Globus pallidus (tissue), 1 donor: Measurements from ENCODE around the gene RMRP.

ENCODE experiments used
- DNase-seq: peaks from one replicate; pipeline ENCODE4 v3.0.0-alpha.2; 2015; ENCODE audit warnings: low spot score

RMRP gene

DNA sequence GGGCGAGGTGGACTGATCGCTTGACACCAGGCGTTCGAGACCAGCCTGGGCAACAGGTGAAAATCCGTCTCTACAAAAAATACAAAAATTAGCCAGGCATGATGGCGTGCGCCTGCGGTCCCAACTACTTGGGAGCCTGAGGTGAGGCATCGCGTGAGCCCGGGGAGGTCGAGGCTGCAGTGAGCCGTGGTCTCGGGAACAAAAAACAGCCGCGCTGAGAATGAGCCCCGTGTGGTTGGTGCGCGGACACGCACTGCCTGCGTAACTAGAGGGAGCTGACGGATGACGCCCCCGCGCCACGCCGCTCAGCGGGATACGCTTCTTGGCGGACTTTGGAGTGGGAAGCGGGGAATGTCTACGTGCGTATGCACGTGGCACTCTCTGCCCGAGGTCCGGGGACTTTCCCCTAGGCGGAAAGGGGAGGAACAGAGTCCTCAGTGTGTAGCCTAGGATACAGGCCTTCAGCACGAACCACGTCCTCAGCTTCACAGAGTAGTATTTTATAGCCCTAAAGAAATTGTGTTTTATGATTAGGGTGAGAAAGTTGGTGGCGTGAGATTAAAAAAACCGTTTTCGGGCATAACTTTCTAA lies at the start of gene RMRP:
Gene RMRP, minus strand, starts transcription at position 474 of the 591 bp plus-strand sequence.
- DNase-seq: peak; percentile 99

DNA sequence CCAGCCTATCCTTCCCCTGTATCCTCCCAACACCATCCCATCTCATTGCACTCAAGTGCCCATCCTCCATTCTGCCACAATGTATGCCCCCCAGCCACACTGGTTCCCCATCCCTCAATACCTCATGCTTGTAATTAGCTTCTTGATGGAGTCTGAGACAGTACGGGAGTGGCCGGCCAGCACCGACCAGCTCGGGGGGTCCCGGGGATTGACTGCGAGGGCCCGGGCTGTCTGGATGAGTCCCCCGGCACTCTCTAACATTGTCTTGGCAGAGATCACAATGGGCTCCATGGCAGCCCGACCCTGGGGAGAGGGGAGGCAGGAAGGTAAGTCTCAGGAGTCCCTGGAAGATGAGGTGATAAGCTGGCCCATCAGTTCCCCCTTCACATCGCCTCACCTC lies 49.1 kb upstream of the RMRP start:
- no peak for DNase-seq

DNA sequence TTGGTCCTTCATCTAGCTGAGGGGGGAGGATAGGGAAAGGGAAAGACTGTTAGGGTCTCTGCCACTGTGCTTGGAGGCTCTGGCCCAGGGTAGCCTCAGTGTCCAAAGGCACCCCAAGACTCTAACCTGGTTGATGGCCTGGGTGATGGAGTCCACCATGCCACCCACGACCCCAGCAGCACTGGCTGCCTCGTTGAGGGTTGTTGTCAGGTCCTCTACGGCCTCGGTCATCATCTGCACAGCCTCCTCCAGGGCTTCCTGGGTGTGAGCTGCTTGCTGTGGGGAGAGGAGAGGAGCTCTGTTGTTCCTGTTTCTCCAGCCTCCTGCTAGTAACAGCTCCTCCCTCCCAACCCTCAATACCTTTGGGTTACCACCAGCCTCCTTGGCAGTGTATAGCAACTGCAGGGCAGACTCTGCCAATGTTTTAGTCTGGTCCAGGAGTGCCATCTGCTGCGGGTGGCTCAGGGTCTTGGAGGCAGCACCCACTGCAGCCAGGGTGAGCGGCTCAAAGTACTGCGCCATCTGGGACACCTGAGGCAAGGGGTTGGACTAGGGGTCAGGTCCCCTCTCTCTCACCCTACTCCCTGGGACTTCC lies 48.1 kb upstream of the RMRP start:
- DNase-seq: no peak

DNA sequence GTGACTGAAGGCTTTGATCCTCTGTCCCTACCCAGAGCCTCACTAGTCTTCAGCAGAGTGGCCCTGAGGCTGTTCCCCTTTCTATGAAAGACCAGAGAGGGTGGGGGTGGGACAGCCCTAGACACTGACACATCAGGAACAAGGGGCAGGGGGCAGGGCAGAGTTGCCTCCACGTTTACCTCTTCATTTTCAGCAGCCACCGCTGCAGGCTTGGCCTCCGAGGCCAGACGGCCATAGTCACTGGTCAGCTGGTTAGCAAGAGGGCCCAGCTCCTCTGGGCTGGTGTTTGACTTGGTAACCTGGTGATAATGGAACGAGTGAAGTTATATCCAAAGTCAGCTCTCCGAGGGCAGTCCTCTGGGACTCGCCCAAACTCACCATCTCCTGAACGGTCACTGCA lies 47.6 kb upstream of the RMRP start:
- DNase-seq: no peak

DNA sequence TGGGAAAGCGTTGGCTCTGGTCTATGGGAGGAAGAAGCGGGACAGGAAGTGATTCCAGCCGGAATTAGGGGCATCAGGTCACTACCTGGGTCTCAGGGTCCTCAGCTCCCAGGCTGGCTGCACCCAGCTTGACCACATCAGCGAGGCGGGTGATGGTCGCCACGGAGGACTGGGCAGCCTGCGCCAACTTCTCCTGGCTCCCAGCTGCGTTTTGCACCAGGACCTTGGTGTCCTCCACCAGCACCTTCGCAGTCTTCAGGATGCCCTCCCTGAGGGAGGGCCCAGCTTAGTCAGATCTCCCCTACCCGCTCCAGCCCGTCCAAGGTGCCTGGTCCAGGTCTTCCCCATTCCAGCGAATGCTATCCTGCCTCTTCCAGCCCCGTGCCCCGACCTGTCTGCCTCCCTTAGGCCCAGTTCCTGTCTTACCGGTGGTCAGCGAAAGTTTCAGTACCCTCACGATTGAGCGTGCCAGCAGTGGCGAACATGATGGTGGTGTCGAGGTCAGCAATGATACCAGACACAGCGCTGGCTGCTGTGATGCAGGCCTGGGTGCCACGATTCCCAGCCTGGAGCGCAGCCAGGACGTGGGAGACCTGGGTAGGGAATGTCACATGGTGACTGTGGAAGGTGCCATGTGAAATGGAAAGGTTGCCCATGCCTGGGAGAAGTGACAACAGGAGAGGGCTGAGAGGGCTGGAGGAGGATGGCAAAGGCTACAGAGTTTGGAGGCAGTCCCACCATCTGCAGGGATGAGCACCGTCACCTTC lies 46.3 kb upstream of the RMRP start:
- no peak for DNase-seq

DNA sequence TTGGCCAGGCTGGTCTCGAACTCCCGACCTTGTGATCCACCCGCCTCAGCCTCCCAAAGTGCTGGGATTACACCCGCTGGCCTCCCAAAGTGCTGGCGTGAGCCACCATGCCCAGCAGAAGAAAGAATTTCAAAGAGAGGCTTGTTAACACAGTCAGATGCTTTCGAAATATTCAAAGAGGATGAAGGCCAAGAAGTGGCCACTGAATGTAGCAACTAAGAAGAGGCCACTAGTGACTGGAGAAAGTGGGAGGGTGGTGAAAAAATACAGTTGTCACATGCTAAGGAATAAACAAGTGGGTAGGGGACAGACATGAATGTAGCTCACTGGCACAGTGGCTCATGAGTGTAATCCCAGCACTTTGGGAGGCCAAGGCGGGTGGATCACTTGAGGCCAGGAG lies 44.9 kb upstream of the RMRP start:
- DNase-seq: no peak

DNA sequence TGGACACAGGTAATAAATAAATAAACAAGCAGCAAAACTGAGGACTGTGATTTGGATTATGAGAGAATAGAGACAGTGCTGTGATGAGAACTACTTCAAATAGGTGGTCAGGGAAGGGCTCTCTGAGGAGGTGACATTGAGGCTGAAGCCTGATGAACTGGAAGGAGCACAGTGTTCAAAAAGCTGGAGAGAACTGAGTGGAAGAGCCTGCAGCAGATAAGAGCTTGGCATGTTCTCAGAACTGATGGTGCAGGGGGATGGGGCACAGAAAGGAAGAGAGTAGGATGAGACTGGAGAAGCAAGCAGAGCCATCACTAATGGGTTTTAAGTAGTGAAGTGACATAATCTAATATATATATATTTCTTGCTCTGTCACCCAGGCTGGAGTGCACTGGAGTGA lies 43.1 kb upstream of the RMRP start:
- DNase-seq: no peak

DNA sequence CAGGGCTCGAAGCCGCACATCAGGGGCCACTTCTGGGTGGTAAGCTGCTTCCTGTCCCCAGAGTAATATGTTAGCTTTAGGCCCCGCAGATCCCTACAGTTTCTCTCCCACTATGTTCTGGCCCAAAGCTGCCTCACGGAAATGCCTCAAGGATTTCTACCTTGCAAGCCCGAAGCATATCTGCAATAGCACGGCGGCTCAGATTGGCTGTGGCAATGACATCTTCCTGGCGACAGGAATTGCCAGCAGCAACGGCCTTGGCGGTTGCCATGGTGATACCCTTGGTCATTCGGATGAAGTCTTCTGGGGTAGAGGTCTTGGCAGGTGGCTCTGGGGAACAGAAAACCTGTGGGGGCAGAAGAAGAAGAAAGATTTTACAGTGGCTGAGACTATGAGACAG lies 42.2 kb upstream of the RMRP start:
- no peak for DNase-seq

DNA sequence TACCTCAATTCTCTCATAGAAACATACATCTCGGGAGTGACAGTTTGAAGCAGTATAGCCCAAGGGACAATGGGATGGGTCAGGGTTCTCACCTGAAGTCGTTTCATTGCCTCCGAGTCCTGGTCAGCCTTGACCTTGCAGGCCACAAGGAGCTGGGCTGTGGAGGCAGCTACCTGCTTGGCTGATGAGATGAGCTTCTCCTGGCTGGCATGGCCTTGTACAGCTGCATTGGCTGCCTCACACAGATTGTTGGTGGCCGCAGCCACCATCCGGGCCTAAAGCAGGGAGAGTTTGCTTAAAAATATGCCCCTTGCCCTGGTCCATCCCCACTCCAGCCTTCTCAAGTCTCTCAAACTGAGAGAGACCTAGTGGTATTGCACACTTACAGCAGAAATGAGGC lies 40.4 kb upstream of the RMRP start:
- DNase-seq: no peak

DNA sequence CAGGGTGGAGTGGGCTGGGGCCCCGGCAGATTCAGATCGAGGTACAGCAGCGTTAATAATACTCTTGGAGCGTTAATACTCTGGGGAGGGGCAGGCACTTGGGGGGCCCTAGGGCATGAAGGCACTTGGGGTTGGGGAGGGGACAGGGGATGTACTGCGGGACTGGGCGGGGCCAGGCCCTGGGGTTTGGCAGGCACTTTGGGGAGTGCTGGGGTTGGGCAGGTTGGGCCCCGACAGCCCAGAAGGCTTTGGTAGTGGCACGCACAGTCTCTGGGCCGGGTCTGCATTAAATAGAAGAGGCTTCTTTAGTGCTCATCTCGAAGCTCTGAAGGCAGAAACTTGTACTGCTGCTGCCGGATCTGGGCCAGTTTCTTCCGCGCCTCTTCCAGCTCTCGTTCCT lies 39.7 kb upstream of the RMRP start:
- DNase-seq: no peak

DNA sequence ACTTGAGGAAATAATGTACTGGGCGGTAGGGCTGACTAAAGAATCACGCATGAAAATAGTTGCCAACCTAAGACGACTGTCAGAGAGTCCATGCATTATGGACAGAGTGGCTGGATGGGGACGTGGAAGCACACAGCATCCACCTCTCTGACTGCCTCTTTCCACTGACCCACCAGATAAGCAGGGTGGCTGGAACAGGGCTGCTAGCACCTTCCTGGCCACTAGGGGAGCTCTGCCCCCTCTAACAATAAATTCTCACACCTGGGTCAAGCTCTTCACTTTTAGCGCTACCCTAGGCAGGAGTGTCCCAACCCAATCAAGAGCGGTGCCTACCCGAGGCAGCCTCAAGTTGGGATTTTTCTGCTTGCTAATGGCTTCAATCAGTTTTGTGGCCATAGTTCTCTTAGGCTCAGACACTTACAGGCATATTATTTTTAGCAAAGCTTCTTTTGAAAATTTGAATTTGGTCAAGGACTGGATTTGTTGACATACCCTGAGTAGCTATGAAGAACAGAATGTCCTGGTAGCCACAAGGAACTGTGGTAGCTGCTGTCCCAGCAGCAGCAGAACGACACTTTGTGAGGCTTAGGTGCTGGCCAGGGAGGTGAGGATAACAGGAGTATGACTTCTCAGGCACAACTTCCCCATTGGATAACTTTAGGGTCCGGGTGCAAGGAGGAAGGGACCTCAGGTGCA lies 38.8 kb upstream of the RMRP start:
- peak; percentile 27 for DNase-seq

DNA sequence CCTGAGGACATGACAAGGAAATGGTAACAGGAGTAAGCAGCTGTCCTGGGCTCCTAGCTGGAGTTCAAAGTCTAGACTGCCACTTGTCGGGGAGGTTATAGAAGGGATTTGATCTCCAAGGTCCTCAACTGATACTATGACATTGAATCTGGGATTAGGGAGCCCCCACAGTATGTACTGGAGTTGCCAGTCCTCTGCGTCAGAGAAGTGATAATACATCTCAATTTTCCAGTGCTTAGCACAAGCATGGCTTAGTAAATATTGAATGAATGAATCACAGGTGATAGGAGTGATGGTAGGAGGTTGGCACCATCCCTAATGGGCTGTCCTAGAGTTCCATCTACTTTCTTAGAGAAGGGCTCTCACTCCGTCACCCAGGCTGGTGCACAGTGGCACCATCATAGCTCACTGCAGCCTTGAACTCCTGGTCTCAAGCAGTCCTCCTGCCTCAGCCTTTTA lies 38.2 kb upstream of the RMRP start:
- no peak for DNase-seq

DNA sequence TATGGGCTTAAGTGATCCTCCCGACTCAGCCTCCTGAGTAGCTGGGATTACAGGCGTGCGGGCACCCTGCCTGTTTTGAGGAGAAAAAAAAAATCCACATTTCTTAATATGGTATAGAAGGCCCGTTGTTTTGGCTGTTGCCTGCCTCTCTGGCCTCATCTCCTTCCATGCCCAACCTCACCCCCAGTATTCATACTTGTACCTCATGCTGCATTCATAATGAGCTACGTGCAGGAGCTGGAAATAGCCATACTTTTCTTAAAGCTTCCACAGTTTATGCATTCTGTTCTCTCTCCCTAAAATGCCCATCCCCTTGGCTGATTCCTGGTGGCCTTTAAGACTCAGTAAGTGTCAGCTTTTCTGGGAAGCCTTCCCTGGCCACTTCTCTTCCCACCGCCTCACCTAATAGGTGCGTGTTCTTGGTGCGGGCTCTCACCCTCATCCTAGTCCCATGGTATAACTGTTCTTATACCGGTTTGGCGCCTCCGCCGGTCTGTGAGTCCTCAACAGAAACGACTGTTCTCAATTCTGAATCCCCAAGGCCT lies 34.0 kb upstream of the RMRP start:
- no peak for DNase-seq

DNA sequence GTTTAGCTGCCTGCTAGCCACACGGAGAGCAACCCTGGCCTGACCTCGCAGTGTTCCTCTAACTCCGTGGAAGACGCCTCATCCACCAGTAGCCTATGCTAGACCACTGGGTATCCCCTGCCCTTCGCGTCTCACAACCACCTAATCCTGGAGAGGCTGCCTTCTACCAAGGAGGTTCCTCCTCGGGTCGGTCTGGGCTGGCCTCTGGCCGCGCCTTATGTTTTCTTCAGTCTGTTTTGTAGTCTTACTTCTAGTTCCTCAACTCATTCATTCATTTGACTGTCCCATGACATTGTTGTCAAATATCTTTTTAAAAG lies 33.5 kb upstream of the RMRP start:
- no peak for DNase-seq

DNA sequence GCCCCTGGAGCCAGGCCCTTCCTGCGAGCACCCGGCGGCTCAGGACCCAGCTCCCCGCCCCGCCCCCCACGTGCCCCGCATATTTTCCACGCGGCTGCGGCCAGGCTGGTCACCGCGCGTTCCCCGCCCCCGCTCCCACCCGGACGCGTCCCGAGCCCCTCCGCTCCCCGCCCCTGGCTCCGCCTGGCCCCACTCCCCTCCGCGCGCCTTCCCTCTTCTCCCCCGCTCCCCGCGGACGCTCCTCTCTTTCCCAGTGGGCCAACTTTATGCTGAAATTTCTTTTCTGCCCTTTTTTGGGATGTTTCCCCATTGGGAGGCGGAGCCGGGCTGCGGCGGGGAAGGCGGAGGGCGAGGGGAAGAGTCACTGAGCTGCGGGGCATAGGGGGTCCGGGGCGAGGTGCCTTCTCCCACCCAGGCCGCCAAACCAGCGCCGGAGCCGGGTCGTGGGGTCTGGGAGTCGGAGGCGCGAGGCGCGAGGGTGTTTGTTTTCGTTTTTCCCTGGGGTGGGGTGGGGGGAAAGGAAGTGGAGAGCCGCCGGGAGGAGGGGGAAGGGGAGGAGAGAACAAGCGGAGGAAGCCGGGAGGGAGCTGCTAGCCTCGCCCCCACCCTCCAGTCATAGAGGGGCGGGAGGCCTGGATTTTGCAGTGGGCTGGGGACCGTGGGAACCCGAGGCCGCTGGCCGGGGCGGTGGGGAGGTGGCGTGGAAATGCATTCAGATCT lies 33.0 kb upstream of the RMRP start:
- DNase-seq: peak; percentile 16

DNA sequence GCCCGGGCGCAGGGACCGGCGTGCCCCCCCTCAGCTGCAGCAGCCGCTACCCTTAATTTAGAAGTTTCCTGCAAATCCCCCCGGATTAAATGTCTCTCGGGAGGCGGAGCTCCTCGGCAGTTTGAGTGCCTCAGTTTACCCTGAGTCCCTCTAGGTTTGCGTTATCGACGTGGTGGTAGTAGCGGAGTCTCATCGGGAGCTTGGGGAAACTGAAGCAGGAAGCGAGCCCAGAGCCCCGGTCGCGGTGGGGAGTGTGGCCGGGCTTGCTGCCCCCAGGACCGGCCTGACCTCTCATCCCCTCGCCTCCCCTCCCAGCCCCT lies 32.4 kb upstream of the RMRP start:
- no peak for DNase-seq

DNA sequence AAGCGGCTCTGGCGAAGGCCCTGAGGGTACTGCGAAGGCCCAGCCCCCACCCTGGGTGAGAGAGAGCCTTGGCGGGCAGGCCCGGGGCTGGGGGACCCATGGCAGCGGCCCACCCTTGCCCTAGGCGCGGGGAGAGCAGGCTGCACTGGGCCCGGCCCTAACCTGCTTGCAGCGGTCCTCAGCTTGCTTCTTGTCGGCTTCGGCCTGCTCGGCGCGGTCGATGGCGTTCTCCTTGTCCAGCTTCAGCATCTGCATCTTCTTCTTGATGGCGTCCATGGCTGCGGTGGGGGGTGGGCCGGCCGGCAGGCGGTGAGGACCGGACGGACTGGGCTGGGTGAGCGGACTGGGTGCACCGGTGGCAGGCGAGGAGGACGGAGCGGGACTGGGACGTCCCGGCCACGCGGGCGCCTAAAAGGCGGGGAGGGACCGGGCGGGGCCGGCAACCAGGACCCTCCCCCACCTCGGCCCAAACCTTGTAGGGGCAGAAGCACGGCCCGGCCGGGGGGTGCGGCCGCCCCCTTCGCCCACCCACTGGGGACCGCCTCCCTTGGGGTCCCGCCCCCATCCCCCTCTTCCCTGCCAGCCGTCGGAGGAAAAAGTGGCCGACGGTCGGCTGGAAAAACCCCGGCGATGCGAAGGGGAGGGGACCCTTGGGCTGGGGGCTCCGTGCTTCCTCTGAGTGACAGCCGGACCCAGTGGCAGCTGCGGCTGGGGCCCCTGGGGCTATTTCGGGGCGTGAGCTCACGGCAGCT lies 31.9 kb upstream of the RMRP start, which contains the start of gene TPM2:
Gene TPM2, minus strand, starts transcription at position 384 of the 752 bp plus-strand sequence. Its CDS starts 108 bp downstream, at position 276.
- DNase-seq: no peak

DNA sequence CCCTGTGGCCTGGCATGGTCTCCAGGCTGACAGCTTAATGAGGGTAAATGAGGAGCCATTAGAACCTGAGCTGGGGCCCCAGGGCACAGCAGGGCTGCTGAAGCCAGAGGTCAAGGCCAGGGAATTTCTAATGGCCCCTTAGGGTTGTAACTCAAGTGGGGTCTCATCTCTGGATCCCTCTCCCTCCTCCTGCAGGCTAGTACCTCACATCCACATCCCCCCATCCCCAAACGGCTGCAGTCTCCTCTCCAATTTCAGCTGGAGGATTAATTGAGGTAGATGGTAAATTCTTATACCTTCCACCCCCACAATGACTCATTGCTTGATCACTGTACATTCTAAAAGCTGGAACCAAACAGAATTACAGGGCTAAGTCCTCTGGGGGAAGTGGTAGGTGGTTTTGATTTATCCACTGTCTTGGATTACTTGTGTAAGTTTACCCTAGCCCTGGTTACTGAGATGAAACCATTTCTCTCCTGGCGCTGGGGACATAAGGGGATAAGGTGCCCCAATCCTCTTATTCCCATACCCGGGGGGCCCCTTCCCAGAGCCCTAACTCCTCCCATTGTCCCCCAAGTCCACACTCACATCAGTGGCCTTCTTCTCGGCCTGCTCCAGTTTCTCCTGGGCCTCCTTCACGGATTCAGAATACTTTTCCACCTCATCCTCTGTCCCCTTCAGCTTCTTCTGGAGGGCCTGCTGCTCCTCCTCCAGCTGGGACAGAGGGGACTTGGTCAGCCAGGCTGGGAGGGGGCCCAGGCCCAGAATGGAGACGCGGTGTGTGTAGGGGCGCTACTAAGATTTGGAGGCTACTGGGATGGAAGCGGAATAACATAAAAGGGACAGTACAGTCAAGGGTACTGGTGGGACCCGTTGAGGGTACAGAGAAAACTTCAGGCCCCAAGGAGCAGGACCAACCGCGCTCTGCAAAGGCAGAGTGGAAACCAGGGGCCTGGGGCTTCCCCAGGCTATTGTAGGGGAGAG lies 31.0 kb upstream of the RMRP start:
- DNase-seq: no peak

DNA sequence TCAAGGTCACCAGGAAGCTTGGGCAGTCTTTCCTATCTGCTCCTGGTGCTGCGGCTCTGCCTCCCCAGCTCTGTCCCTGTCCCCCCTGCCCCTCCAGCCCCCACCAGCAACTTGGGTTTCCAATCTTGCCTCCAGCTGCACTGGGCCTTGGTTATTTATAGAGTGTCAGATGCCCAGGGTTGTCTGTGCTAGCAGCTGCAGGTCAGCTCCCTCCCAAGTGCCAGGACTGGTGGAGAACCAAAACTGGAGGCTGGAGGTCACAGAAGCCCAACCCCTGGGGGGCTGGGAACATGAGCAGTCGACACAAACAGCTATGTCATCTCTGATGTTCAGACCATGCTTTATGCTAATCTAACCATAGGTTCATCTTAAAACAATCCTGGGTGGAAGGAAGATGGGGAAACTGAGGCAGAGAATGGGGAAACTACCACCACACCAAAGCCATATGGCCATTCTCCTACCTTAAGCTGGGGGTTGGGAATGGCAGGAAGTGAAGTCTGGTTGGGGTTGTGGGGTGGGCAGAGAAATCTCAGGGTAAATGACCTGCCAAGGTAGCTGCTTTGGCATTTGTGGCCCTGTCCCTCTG lies 30.2 kb upstream of the RMRP start:
- DNase-seq: no peak

DNA sequence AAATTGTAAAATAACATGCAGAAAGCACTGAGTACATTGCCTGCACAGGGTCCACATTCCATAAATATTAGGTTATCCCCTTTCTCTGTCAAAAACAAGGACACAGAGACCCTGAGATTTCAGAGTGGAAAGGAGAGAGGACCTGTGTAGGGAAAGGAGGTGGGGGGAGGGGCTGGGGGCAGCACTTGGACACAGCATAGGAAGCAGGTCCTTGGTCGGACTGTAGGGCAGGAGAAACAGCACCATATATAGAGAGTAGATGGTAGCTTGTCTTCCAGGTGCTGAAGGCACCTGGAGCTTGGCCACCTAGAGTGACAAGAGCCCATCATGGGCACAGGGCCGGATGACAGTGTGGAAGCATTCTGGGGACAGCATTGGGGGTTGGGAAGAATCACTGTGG lies 29.5 kb upstream of the RMRP start:
- DNase-seq: no peak
